Body of pancreas (tissue), 4 donors: ENCODE measurements around the gene NLRP1.

Experiments used
- POLR2A ChIP-seq, 3 donors: fragments of 450-650 bp; IDR thresholded peaks; one replicate each; pipeline ENCODE4 v1.6.1; 2016; ENCODE audit warnings: antibody characterized with exemption in 3 of 3, mild to moderate bottlenecking in 2 of 3
- TF ChIP-seq, protein P1 (sequence below), 7 experiments: fragments of 450-650 bp in 4 of 7; fragments of 200-600 bp in 3 of 7; sonication (generic) in 3 of 7; IDR thresholded peaks; one replicate each; pipeline ENCODE4 v1.5.1; 2016 to 2019; ENCODE audit warnings: antibody characterized with exemption in 7 of 7

DNA sequence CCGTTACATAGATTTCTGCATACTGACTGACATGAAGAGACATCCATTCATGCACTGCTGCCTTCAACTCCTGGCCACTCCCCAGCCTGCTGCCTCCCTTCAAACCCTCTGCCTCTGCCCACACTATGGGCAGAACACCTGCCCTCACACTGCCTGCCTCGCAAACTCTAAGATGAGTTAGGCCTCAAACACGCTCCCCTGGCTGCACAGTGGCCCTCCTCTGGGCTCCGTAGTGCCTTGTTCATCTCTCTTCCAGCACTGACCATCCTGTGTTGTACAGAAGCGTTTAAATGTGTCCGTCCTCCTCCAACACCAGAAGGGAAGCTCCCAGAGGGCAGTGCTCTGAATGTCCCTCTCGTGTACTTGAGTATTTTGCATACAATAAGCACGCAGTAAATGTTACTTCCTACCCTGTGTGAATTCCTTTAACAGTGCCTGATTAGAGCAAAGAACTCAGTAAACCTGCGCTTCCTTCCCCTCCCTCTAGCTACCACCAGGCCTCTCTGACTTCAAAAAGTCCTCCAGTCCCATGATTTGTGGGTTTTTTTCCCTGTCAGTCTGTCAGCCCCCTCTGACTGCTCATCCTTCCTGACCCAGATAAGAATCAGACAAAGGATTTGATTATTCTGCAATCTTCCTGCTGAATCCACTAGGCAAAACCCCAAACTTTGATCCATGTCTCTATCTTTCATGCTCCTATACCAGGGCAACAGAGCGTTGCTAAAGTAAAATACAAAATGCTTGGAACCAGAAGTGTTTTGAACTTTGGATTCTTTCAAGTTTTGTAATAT lies 119.4 kb downstream of the NLRP1 start:
- TF ChIP-seq, protein P1, sequence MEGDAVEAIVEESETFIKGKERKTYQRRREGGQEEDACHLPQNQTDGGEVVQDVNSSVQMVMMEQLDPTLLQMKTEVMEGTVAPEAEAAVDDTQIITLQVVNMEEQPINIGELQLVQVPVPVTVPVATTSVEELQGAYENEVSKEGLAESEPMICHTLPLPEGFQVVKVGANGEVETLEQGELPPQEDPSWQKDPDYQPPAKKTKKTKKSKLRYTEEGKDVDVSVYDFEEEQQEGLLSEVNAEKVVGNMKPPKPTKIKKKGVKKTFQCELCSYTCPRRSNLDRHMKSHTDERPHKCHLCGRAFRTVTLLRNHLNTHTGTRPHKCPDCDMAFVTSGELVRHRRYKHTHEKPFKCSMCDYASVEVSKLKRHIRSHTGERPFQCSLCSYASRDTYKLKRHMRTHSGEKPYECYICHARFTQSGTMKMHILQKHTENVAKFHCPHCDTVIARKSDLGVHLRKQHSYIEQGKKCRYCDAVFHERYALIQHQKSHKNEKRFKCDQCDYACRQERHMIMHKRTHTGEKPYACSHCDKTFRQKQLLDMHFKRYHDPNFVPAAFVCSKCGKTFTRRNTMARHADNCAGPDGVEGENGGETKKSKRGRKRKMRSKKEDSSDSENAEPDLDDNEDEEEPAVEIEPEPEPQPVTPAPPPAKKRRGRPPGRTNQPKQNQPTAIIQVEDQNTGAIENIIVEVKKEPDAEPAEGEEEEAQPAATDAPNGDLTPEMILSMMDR (IDR thresholded peaks at IDR 0.05), result no peak
- no peak for TF ChIP-seq POLR2A (IDR thresholded peaks at IDR 0.05)
